NCI-H2196 treated with DMSO at 0.1 percent for 48 hours (cell line): Measurements from ENCODE around the gene ACTR6.
"Not testable (repeated sequence)": the region's sequence is repeated elsewhere in the genome, so short reads cannot be mapped to it uniquely, and the experiment has no call there.

Source experiments
- DNase-seq: peaks from one replicate; lab custom pipeline; 2025; ENCODE audit not compliant: unreplicated experiment; lab: John Stamatoyannopoulos, UW

Gene ACTR6

DNA sequence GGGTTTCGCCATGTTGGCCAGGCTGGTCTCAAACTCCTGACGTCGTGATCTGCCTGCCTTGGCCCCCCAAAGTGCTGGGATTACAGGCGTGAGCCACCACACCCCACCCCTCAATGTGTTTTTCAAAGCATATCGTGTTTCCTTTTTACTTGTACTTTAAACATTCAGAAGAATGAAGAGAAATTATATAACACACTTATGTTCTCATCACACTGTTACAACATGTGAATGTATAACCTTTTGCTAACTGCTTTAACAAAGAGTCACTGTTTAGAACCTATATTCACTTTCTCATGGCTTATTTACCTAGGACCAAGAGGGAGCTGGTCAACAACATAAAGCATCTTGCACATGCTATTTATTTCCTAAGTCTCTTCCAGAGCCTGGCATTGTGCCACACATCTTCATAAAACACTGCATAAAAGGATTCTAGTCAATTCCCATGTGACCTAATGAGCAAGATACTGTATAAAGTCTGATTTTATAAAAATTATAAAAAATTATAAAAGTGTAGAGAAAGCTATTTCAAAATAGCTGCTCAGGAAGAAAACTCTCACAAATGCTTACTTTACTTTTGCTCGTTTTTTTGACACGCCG, 16.0 kb upstream of the ACTR6 start:
- no peak for DNase-seq

DNA sequence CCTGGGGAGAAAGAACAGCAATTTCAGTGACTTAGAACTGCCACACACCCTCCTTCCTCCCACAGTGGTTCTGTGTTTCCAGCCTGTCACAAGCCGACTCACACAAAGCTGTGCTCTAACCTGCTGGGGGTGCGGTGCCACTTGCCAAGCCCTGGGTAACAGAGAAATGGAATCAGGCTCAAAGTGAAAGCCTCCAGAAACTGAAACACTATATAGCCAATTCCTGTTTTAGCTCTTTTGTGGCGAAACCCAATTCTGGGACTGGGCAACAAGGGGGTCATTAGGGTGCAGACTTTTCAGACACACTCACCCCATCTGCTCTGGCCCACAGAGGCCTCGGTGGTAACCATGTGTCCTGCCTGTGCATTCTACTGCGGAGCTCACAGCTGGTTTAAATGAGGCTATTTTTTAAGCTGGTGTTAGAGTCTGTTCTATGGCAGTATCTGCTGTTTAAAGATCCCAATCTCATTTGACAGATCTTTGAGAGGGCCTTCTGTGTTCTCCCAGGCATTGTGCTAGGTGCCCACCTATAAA, 15.2 kb upstream of the ACTR6 start:
- DNase-seq: no peak

DNA sequence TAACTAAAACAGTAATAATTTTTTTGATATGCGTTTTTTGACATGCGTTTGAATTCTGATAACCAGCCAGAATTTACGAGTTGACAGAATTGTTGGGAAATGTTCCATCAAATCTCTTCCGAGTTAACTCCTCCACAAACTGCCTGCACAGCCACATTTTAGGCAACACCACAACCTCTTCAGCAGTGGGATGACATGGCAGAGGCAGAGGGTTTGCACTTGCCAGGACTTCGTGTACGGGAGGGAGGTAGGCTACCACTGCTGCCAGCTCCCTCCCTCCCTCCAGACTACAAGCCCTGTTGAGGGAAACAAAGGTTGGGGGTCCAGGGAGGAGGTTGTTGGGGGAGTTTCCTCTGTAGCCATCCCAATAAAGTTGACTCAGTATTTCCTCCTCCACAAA, 14.5 kb upstream of the ACTR6 start:
- DNase-seq: no peak

DNA sequence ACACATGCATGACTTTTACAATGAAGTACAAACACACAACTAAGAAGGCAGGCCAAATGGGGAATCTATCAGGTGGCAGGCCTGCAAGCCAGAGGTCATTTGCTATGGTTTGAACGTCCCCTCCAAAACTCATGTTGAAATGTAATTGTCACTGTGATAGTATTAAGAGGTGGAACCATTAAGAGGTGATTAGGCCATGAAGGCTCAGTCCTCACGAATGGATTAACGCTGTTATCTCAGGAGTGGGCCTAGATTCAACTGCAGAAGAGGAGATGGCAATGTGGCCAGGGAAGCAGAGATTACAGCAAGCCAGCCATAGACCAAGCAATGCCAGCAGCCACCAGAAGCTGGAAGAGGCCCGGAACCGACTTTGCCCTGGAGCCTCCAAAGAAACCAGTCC, 13.5 kb upstream of the ACTR6 start:
- no peak for DNase-seq

DNA sequence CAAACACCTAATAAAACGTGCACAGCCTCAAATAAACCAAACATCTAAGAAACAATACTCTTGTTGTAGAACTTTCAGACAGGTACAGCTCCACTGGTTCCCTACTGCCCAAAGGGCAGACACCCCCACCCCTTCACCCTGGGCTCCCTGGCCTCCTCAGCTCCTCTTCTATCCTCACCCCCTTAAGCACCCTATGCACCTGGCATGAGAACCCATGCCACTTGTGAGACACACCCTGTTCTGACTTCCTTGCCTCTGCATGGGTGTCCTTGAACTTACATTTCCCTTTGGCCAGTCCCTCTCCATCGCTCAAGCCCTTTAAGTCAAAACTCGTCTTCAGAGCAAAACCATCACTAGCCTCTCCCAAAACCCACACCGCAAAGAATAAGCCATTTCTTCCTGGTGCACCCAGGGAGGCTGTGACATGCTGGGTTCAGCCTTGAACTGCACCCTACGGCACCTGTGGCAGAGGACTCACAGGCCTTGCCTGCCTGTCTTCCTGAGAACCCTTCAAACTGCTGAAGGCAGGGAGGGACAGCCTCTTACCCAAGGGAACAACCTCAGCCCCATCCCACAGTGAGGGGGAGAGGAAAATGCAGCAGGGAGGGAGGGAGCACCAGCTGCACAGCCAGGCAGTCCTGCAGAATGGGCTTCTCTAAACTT, 12.6 kb upstream of the ACTR6 start:
- DNase-seq: no peak

DNA sequence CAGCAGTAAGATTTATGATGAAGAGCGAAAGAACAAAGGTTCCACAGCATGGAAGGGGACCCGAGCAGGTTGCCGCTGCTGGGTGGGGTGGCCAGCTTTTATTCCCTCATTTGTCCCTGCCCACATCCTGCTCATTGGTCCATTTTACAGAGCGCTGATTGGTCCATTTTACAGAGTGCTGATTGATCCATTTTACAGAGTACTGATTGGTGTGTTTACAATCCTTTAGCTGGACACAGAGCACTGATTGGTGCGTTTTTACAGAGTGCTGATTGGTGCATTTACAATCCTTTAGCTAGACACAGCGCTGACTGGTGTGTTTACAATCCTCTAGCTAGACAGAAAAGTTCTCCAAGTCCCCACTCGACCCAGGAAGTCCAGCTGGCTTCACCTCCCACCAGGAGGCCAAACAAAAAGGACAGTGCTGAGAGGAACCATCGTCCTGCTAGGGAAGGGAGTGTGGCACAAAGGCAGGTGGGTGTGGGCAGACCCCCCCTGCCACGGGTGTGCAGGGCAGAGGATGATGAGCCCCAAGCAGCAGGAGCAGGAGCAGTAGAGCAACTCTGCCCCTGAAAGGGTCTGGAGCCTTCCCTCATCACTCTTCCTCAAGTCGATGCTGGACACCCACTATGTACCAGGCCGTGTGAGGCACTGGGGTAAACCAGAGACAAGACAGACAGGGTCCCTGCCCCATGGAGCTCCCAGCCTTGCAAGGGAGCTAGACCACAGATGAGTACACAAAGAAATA, 11.6 kb upstream of the ACTR6 start:
- not testable (repeated sequence) for DNase-seq

DNA sequence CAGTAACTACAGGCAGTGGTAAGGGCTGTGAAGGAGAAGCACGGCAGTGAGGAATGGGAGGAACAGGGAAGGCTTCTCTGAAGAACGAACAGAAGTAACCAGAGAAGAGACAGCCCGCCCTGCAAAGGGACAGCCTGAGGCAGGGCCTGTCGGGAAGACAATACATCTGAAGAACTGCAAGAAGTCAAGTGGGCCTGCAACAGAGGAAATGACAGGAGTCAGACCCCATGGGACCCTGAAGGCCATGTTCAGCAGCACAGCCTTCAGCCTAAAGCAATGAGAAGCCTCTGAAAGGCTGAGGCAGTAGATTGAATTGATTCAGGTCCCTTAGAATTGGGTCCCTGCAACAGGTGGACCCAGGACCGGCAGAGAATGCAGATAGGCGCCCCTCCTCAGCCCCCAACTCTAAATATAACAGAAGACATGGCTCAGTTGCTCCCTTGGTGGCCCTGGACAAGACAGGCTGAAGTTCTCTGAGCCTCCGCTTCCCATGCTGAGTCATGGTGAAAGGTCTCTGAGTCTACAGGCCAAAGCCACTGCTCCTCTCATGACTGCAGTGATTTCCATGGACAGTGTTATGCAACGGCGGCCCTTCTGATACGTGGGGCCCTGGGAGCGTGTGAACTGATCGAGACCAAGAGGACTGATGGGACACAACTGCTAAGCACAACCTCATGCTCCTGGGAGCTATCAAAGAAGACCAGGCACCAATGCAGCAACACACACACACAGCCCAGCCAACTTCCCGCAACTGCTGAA, 10.8 kb upstream of the ACTR6 start:
- no peak for DNase-seq

DNA sequence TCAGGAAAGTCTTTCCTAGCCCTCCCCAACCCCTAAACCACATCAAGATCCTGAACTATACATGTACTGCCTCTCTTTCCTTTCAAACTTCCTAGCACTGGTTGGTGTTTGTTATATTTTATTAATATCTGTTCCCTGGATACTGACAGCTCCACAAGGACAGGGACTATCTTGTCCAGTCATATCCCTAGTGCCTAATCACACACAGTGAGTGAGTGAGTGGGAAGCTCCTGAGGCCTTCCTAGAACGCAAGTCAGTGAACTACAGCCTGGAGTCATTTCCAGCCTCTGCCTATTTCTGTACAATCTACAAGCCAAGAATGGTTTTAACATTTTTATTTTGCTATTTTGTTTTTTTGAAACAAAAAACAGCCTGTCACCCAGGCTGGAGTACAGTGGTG, 7.5 kb upstream of the ACTR6 start:
- DNase-seq: no peak

DNA sequence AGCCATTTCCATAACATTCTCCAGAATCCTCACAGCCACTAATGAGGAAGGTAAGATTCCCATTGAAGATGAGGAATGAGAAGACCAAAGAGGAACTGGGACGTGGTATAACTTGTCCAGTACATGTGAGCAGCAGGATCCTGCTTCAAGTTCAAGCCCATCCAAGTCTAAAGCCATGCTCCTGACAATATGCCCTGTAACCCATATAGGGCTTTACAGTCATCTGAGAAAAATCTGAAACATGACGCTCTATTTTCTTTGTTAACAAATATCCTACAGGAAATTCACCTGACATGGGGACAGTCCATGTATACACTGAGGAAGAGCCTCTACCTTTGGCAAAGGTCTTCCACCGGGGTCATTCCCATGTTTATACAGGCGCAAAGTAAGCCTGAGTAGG, 3.1 kb upstream of the ACTR6 start:
- DNase-seq: no peak

DNA sequence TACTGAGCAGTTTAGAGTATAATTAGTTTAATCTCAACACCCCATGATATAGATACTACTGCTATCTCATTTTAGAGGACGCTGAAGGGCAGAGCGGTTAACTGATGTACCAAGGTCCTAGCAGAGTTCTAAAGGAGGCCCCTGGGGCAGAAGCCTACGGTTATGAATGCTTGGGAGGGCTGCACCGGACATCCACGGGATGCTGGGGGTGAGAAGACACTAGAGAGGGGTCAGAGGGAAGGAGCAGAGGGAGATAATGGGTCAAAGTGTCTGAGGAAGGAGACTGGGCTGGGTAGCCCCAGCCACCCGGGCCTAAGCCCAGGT, 1.6 kb upstream of the ACTR6 start:
- no peak for DNase-seq

DNA sequence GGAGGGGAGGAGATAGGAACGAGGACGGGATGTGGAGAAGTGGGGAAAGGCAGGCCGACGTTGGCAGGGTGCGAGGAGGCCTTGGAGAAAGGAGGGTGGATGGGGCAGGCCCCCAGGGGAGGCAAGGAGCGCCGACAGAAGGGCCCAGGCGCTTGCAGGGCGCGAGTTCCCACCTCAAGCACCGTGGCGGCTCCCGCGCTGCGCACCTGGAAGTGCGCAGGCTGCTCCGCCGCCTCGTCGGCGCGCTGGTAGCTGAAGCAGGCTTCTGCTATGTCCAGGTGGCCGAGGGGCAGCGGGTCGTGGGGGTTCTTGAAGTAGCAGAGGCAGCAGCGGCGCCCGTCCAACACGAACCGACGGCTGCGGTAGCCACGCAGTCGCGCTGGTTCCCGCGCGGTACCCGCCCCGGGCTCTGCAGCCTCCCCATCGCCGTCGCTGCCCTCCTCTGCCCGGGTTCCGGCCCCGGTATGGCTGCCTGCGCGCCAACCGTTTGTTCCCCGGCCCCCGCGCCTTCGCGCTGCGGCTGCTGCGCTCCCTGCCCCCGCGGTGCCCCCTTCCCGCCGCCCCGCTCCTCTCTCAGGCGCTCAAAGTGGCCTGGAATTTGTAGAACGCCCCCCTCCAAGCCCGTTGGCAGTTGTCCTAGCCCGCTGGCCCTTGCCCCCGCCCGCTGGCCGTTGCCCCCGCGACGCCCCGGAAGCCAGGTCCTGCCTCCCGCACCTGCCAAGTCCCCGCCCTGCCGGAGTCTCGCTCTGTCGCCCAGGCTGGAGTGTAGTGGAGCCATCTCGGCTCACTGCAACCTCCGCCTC, 1.1 kb upstream of the ACTR6 start:
- DNase-seq: peak; percentile 82

DNA sequence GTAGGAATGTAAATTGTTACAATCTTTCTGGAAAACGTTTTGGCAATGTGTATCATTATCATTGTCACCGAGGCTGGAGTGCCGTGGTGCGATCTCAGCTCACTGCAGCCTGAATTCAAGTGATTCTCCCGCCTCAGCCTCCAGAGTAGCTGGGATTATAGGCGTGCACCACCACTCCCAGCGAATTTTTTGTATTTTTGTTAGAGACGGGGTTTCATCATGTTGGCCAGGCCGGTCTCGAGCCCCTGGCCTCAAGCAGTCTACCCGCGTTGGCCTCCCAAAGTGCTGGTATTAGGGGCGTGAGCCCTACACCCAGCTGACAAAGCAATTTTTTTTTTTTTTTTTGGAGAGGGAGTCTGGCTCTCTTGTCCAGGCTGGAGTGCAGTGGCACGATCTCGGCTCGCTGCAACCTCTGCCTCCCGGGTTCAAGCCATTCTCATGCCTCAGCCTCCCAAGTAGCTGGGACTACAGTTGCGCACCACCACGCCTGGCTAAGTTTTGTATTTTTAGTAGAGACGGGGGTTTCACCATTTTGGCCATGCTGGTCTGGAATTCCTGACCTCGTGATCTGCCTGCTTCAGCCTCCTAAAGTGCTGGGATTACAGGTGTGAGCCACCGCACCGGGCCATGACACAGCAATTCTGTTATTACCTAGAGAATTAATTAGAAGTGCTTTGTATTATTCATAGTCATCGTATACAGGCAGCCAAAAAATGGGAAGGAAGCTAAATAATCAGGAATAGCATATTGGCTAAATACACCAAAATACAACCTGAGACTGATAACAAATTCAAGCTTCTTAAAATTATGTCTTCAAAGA, 1.2 kb downstream of the ACTR6 start:
- DNase-seq: no peak

DNA sequence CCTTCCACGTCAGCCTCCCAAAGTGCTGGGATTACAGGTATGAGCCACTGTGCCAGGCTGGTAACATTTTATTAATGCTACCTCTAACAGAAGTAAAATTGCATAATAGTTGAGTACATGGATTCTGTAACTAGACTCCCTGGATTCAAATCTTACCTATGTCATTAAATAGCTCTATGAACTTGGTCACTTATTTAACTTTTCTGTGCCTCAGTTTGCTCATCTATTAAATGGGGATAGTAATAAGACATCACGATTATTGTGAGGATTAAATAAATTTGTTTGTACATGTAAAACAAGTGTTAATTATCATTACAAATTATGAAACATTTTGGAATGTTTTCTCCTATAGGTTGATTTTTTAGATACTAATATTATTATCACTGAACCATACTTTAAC, 6.7 kb downstream of the ACTR6 start:
- DNase-seq: no peak

DNA sequence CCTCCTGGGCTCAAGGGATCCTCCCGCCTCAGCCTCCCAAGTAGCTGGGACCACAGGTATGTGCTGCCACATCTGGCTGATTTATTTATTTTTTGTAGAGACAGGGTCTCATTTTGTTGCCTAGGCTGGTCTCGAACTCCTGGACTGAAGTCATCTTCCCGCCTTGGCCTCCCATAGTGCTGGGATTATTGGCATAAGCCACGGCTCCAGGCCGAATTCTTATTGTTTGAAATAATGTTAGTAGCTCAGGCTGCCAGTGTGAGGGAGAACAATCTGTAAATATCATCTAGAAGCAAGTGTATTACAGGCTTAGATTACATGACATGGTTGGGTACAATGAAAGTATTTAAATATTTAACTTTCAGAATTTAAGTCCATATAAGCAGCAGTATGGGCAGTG, 8.2 kb downstream of the ACTR6 start:
- no peak for DNase-seq

DNA sequence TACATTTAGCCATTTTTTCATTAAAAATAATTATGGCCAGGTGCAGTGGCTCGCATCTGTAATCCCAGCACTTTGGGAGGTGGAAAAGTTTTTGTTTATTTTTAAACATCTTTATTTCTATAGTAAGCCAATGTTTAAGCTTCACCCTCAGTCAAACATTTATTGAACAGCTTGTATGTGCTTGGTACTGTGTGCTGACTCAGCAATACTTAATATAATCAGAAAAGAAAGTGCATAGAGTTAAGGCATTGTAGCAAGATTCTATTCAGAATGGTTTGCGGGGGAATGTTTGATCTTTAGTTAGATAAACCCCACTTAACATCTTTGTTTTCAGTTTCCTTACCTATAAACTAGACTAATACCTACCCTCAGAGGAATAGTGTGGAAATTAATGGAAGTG, 11.1 kb downstream of the ACTR6 start:
- DNase-seq: no peak

DNA sequence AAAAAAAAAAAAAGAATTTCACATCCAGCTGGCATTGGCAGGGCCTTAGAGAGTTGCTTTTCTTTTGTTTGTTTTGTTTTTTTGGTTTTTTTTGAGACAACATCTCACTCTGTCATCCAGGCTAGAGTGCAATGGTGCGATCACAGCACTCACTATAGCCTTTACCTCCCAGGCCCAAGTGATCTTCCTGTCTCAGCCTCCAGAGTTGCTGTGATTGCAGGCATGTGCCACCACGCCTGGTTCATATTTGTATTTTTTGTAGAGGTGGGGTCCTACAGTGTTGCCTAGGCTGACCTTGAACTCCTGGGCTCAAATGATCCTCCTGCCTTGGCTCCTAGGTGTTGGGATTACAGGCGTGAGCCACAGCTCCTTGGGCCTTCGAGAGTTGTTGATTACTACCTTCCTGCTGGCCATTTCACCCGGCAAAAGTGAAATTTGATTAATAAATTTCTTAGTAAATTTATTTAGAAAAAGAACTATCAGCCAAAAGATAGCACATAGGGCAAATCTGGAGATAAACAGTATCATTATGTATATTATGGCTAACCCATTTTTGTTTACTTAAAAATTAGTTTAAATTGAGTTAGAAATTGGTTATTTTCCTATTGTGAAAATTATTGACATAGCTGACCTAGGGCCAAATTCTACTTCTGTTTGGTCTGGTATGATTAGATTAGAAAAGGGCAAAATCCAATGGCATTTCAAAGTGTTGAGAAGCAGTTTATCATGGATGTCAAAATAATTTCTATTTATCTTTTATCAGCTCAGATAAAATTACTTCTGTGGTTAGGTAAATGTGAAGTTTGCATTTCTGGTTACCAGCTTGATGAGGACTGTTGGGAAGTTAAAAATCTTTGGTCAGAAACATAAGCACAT, 12.6 kb downstream of the ACTR6 start:
- no peak for DNase-seq

DNA sequence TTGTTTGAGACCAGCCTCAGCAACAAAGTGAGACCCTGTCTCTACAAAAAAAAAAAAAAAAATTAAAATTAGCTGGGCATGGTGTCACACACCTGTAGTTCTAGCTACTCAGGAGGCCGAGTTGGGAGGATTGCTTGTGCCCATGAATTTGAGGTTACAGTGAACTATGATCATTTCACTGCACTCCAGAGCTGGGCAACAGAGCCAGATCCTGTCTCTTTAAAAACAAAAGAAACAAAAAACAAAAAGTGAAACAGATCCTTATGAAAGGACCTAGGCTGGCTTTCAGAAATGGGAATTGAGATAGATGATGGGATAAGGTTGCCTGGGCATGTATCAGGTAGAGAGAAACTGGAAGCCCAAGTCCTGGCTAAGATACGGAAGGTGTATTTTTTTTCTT, 13.9 kb downstream of the ACTR6 start:
- no peak for DNase-seq

DNA sequence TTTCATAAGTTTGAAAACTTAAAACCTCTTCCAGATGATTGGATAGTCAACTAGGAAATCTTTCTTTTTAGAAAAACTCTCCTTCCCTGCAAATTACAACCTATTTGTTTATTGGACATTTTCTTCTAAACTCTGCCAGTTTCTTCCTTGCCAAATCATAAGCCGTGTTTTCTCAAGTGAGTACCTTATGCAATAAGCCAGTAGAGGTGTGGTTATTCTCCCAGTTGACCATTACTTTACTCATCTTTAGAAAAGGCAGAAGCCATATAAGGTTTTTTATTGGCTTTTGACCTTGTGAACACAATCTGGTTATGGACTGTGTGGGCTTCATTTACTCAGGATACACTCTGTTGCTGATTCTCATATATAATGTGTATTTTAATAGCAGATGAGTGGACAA, 14.6 kb downstream of the ACTR6 start:
- no peak for DNase-seq

DNA sequence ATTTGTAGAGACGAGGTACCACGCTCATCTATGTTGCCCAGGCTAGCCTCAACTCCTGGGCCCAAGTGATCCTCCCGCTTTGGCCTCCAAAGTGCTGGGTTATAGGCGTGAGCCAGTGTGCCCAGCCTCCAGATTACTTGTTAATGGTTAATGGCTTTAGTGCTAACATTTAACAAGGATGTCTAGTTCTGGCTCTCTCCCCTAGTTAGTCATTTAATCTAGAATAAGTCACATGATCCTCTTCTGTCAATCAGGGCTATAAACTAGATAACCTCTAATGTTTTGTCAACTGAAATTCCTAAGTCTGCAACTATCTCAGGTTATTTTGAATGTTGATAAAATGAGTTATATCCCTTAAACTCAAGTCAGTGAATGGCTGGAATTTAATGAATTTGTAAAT, 15.7 kb downstream of the ACTR6 start:
- DNase-seq: no peak
